NCI-H2227 (cell line): ENCODE results near the gene SP2.

Source experiments
- DNase-seq: peaks from one replicate; lab custom pipeline; 2025; ENCODE audit not compliant: unreplicated experiment; lab: John Stamatoyannopoulos, UW

SP2 gene

DNA sequence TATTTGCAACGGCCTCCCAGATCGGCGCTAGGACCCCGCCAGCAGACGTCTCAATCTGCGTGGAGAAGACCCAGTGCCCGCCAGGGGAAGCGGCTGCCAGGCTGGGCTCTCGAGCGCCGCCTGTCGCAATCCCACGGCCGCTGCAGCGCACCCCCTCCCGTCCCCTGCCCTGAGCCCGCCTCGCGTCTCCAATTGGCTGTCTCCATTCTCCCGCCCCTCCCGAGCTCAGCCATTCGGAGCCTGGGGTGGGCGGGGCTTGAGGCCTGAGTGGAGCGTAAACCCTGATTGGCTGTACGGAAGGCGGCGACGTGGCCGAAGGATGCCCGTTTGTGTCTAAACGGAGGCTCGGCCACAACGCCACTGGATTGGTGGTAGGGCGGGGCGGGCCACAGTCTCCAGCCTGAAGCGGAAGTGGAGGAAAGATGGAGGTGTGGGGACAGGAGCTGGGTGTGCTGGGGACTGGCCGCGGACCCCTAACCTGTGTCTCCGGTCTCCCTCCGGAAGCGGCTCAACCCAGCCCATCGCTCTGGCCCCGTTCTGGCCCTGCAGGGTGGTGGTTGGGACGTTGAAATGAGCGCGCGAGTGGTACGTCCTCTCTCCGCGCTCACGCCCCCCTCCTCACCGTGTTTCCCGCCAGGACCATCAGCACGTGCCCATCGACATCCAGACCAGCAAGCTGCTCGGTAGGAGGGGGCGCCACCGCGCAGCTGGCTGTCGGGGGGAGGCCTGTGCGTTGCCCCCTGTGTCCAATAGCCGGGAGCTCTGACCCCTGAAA lies 74.9 kb downstream of the SP2 start, which contains the start of gene CDK5RAP3:
Gene CDK5RAP3 (plus strand): TSS at position 389 of the 775 bp plus-strand sequence. CDS start 34 bp downstream, at position 423.
- DNase-seq: peak; percentile 100

DNA sequence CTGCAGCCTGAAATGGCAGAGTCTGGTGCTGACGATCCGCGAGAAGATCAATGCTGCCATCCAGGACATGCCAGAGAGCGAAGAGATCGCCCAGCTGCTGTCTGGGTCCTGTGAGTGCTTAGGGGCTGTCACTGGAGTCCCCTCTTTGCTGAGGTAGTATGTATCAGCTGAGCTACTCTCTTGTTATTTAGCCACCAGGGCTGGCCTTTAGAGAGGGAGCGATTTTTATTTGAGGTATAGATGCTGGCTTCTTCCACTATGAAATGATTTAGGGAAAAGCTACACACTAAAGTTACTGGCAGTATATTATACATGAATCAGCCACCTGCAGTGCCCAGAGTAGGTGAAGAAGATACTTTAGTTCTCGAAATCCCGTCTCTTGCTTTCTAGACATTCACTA lies 77.5 kb downstream of the SP2 start:
- DNase-seq: no peak

GRCh38 chr17:47975189-47975822 lies 79.3 kb downstream of the SP2 start:
- DNase-seq: no peak

- no peak for DNase-seq
These were observed 79.8 kb downstream of the SP2 start for GRCh38 chr17:47975823-47976205.

DNA sequence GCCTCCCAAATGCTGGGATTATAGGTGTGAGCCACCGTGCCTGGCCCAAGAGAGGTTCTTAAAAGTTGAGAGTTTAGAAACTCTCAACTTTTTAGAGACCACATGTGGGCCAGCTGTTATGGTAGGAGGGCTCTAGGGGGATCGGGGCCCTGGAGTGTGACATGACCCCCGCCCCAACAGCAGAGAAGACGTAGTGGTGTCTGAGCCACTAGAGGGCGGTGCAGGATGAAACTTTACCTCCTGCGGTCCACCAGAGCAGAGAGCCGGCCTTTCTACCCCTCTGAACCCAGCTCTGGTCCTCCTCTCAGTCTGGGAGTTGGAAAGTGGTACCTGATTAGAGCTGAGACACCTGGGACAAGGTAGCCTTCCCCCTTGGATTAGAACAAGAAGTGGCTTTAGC lies 82.3 kb downstream of the SP2 start:
- peak; percentile 83 for DNase-seq
